ENCODE results near the gene PLCB4.

The PLCB4 gene

GRCh38 chr20:9334866-9335265 is 266.0 kb downstream of the PLCB4 start:
- no peak overlapping the region for H3K27ac ChIP-seq (replicated peaks; ENCODE audit: low read length)
- no peak overlapping the region for H3K4me3 ChIP-seq (ENCODE audit: low read length in 2 of 2)
- DNase-seq (ENCODE audit: low spot score): no peak
- no peak overlapping the region for H2AFZ ChIP-seq (ENCODE audit: low read length)
- no peak overlapping the region for H3K4me2 ChIP-seq (ENCODE audit: insufficient read depth, low read length, poor library complexity, severe bottlenecking)
- no peak overlapping the region for H2BK15ac ChIP-seq (ENCODE audit: low read length)
- no peak overlapping the region for H4K91ac ChIP-seq (ENCODE audit: low read depth, low read length, poor library complexity)
- no peak overlapping the region for H3K4ac ChIP-seq (ENCODE audit: low read length)
- H3K79me1 ChIP-seq (ENCODE audit: low read depth, low read length): no peaks in the 10 kb centered on the region
- no peak overlapping the region for H3K23ac ChIP-seq (ENCODE audit: low read depth, low read length, poor library complexity)
- H3K4me1 ChIP-seq (ENCODE audit: control insufficient read depth in 2 of 2, insufficient read depth in 1 of 2, low read depth in 1 of 2, low read length in 2 of 2): peaks cover 4 to 22% of the 10 kb centered on the region in 2 donors
- no peak overlapping the region for H2BK12ac ChIP-seq (ENCODE audit: low read length)
- H3K9me3 ChIP-seq (replicated peaks in 1 of 2; ENCODE audit: control insufficient read depth in 2 of 2, insufficient read depth in 1 of 2, low read depth in 1 of 2, low read length in 2 of 2): no peaks in the 10 kb centered on the region
- H3K18ac ChIP-seq (ENCODE audit: low read length): no peak overlapping the region
- H3K9ac ChIP-seq (ENCODE audit: low read depth, low read length, poor library complexity): no peak overlapping the region
- H2AK5ac ChIP-seq (ENCODE audit: low read depth, low read length): no peak overlapping the region
- H3K27me3 ChIP-seq (ENCODE audit: control insufficient read depth in 3 of 3, insufficient read depth in 3 of 3, low read depth in 1 of 3, low read length in 3 of 3): no peaks in the 10 kb centered on the region
- no peak overlapping the region for H4K8ac ChIP-seq (ENCODE audit: low read depth, low read length)
- H3K14ac ChIP-seq (ENCODE audit: low read length): no peak overlapping the region
- H2BK5ac ChIP-seq (ENCODE audit: low read length): no peak overlapping the region
- no CpG with 5 or more reads among the region's 3 CpGs for whole genome bisulfite sequencing, 2 donors (ENCODE audit: extremely low coverage in 2 of 2, insufficient read length in 2 of 2, insufficient replicate concordance in 1 of 2)
- no peak overlapping the region for H2BK120ac ChIP-seq (ENCODE audit: low read depth, low read length)
- H3K36me3 ChIP-seq (replicated peaks in 1 of 2; ENCODE audit: control insufficient read depth in 2 of 2, insufficient read depth in 2 of 2, low read length in 2 of 2): no peaks in the 10 kb centered on the region

DNA sequence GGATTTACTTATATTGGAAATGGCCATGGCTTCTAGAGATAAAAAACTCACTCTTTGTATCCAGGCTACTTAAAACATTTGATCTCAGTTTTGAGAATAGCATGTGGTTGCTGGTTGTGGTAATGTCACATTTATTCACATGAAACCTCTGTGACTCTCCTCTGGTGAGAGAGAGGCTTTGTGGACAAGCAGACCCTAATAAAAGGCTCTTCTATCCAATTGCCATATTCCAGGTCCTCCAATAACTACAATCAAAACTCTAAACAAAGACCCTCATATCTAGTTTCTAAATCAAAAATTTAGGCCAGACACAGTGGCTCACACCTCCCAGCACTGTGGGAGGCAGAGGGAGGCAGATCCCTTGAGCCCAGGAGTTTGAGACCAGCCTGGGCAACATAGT is 269.2 kb downstream of the PLCB4 start:
- H2AFZ ChIP-seq (ENCODE audit: low read length): no peak overlapping the region
- H3K23ac ChIP-seq (ENCODE audit: low read depth, low read length, poor library complexity): no peak overlapping the region
- no peaks in the 10 kb centered on the region for H3K27me3 ChIP-seq (ENCODE audit: control insufficient read depth in 3 of 3, insufficient read depth in 3 of 3, low read depth in 1 of 3, low read length in 3 of 3)
- H2BK120ac ChIP-seq (ENCODE audit: low read depth, low read length): no peak overlapping the region
- H3K9ac ChIP-seq (ENCODE audit: low read depth, low read length, poor library complexity): no peak overlapping the region
- H2BK5ac ChIP-seq (ENCODE audit: low read length): no peak overlapping the region
- H4K8ac ChIP-seq (ENCODE audit: low read depth, low read length): no peak overlapping the region
- no peaks in the 10 kb centered on the region for H3K79me1 ChIP-seq (ENCODE audit: low read depth, low read length)
- H3K27ac ChIP-seq (replicated peaks; ENCODE audit: low read length): no peak overlapping the region
- H2AK5ac ChIP-seq (ENCODE audit: low read depth, low read length): no peak overlapping the region
- no peak overlapping the region for H2BK15ac ChIP-seq (ENCODE audit: low read length)
- H3K18ac ChIP-seq (ENCODE audit: low read length): no peak overlapping the region
- no peak overlapping the region for H3K14ac ChIP-seq (ENCODE audit: low read length)
- H3K4me1 ChIP-seq (ENCODE audit: control insufficient read depth in 2 of 2, insufficient read depth in 1 of 2, low read depth in 1 of 2, low read length in 2 of 2): peaks cover 0 to 1% of the 10 kb centered on the region in 2 donors
- H3K4me2 ChIP-seq (ENCODE audit: insufficient read depth, low read length, poor library complexity, severe bottlenecking): no peak overlapping the region
- no peaks in the 10 kb centered on the region for H3K36me3 ChIP-seq (replicated peaks in 1 of 2; ENCODE audit: control insufficient read depth in 2 of 2, insufficient read depth in 2 of 2, low read length in 2 of 2)
- H4K91ac ChIP-seq (ENCODE audit: low read depth, low read length, poor library complexity): no peak overlapping the region
- H3K9me3 ChIP-seq (replicated peaks in 1 of 2; ENCODE audit: control insufficient read depth in 2 of 2, insufficient read depth in 1 of 2, low read depth in 1 of 2, low read length in 2 of 2): no peaks in the 10 kb centered on the region
- H3K4me3 ChIP-seq (ENCODE audit: low read length in 2 of 2): no peak overlapping the region
- H2BK12ac ChIP-seq (ENCODE audit: low read length): no peak overlapping the region
- no peak for DNase-seq (ENCODE audit: low spot score)
- no peak overlapping the region for H3K4ac ChIP-seq (ENCODE audit: low read length)

DNA sequence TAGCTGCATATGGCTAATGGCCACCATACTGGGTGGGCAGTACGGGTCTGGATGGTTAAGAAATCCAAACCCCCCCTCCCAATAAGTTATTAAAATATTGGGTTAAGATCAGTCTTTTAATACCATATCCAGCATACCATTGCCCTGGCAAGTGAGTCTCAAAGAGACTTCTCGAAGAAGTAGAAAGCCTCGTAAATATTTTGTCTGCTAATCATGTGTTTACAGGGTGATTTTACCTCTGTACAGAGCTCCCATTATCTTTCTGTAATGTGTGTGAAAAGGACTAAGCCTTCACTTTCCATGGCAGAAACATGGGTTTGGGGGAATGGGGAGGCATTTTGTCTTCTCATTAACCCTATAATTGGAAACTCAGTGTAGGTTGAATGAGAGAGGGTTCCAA is 270.8 kb downstream of the PLCB4 start:
- Histone ChIP-seq H3K23ac (ENCODE audit: low read depth, low read length, poor library complexity) (no peak overlapping the region), H3K18ac (ENCODE audit: low read length) (no peak overlapping the region), H3K14ac (ENCODE audit: low read length) (no peak overlapping the region), H3K4me2 (ENCODE audit: insufficient read depth, low read length, poor library complexity, severe bottlenecking) (no peak overlapping the region), H2AK5ac (ENCODE audit: low read depth, low read length) (no peak overlapping the region), H2BK5ac (ENCODE audit: low read length) (no peak overlapping the region), H3K36me3 (replicated peaks in 1 of 2; ENCODE audit: control insufficient read depth in 2 of 2, insufficient read depth in 2 of 2, low read length in 2 of 2) (no peaks in the 10 kb centered on the region), H3K4me3 (ENCODE audit: low read length in 2 of 2) (no peak overlapping the region), H3K9ac (ENCODE audit: low read depth, low read length, poor library complexity) (no peak overlapping the region), H3K79me1 (ENCODE audit: low read depth, low read length) (no peaks in the 10 kb centered on the region), H3K4ac (ENCODE audit: low read length) (no peak overlapping the region), H2BK15ac (ENCODE audit: low read length) (no peak overlapping the region), H2BK120ac (ENCODE audit: low read depth, low read length) (no peak overlapping the region), H3K27me3 (ENCODE audit: control insufficient read depth in 3 of 3, insufficient read depth in 3 of 3, low read depth in 1 of 3, low read length in 3 of 3) (no peaks in the 10 kb centered on the region), H3K27ac (replicated peaks; ENCODE audit: low read length) (no peak overlapping the region), H3K4me1 (ENCODE audit: control insufficient read depth in 2 of 2, insufficient read depth in 1 of 2, low read depth in 1 of 2, low read length in 2 of 2) (no peaks in the 10 kb centered on the region), H2AFZ (ENCODE audit: low read length) (no peak overlapping the region), H3K9me3 (replicated peaks in 1 of 2; ENCODE audit: control insufficient read depth in 2 of 2, insufficient read depth in 1 of 2, low read depth in 1 of 2, low read length in 2 of 2) (no peaks in the 10 kb centered on the region), H4K8ac (ENCODE audit: low read depth, low read length) (no peak overlapping the region), H2BK12ac (ENCODE audit: low read length) (no peak overlapping the region), H4K91ac (ENCODE audit: low read depth, low read length, poor library complexity) (no peak overlapping the region)
- no peak for DNase-seq (ENCODE audit: low spot score)
- WGBS, 2 donors (ENCODE audit: extremely low coverage in 2 of 2, insufficient read length in 2 of 2, insufficient replicate concordance in 1 of 2): no CpG with 5 or more reads among the region's 3 CpGs

GRCh38 chr20:9342651-9343050 is 273.8 kb downstream of the PLCB4 start:
- Histone ChIP-seq H3K4me3 (ENCODE audit: low read length in 2 of 2) (no peak overlapping the region), H4K8ac (ENCODE audit: low read depth, low read length) (no peak overlapping the region), H3K23ac (ENCODE audit: low read depth, low read length, poor library complexity) (no peak overlapping the region), H3K18ac (ENCODE audit: low read length) (no peak overlapping the region), H3K4ac (ENCODE audit: low read length) (no peak overlapping the region), H3K79me1 (ENCODE audit: low read depth, low read length) (no peaks in the 10 kb centered on the region), H2AFZ (ENCODE audit: low read length) (no peak overlapping the region), H2BK120ac (ENCODE audit: low read depth, low read length) (no peak overlapping the region), H3K27ac (replicated peaks; ENCODE audit: low read length) (no peak overlapping the region), H3K4me2 (ENCODE audit: insufficient read depth, low read length, poor library complexity, severe bottlenecking) (no peak overlapping the region), H3K9me3 (replicated peaks in 1 of 2; ENCODE audit: control insufficient read depth in 2 of 2, insufficient read depth in 1 of 2, low read depth in 1 of 2, low read length in 2 of 2) (no peaks in the 10 kb centered on the region), H3K14ac (ENCODE audit: low read length) (no peak overlapping the region), H3K27me3 (ENCODE audit: control insufficient read depth in 3 of 3, insufficient read depth in 3 of 3, low read depth in 1 of 3, low read length in 3 of 3) (no peaks in the 10 kb centered on the region), H3K9ac (ENCODE audit: low read depth, low read length, poor library complexity) (no peak overlapping the region), H2BK15ac (ENCODE audit: low read length) (no peak overlapping the region), H3K4me1 (ENCODE audit: control insufficient read depth in 2 of 2, insufficient read depth in 1 of 2, low read depth in 1 of 2, low read length in 2 of 2) (no peaks in the 10 kb centered on the region), H4K91ac (ENCODE audit: low read depth, low read length, poor library complexity) (no peak overlapping the region), H2BK5ac (ENCODE audit: low read length) (no peak overlapping the region), H3K36me3 (replicated peaks in 1 of 2; ENCODE audit: control insufficient read depth in 2 of 2, insufficient read depth in 2 of 2, low read length in 2 of 2) (no peaks in the 10 kb centered on the region), H2BK12ac (ENCODE audit: low read length) (no peak overlapping the region), H2AK5ac (ENCODE audit: low read depth, low read length) (no peak overlapping the region)
- WGBS, 2 donors (ENCODE audit: extremely low coverage in 2 of 2, insufficient read length in 2 of 2, insufficient replicate concordance in 1 of 2): no CpG with 5 or more reads among the region's 2 CpGs
- no peak for DNase-seq (ENCODE audit: low spot score)
